DMS153 treated with DMSO at 0.1 percent for 48 hours (cell line): ENCODE data around the gene RXYLT1.
"Not testable (repeated sequence)": the region's sequence is repeated elsewhere in the genome, so short reads cannot be mapped to it uniquely, and the experiment has no call there.

Experiments
- DNase-seq: peaks from one replicate; lab custom pipeline; 2025; ENCODE audit not compliant: unreplicated experiment; lab: John Stamatoyannopoulos, UW

Gene RXYLT1

GRCh38 chr12:63779498-63780481, at the start of gene RXYLT1:
RXYLT1 (plus strand) TSS chr12:63779909; CDS start chr12:63779961, 52 bp downstream.
- peak; percentile 74 for DNase-seq

DNA sequence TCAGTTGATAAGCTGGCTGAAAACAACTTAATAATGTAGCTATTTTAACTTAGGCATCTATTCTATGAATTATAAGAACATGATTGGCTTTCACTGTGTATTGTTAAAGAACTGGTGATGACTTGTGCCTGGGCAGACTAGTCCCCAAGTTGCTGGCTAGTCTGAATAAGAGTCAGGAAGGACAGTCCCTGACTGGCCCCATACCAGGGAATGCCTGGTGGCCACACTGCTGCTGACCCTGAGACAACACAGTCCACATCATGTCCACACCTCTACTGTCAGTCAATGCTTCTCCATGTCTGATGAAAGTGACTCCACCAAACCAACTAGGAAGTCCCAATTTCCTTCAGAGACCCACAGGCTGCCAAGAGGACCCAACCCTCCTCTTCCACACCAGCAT, 46.9 kb upstream of the RXYLT1 start:
- not testable (repeated sequence) for DNase-seq

DNA sequence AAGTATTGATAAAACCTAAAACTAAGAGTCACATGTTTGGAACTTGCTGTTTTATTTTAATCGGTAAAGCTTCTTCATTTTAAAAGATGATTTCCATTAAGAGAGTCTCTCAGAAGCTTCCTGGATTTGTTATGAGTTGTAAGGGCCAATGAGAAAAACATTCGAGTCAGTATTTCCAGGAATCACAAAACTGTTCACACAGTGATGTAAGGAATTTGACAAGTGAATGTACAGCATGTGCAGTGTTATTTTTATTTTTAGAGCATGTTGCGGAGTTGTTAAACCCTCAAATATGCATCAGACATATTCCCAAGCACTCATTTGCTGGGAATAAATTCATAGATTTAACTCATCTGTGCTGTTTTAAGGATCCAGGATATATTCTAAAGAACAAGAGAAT, 46.1 kb upstream of the RXYLT1 start:
- not testable (repeated sequence) for DNase-seq

DNA sequence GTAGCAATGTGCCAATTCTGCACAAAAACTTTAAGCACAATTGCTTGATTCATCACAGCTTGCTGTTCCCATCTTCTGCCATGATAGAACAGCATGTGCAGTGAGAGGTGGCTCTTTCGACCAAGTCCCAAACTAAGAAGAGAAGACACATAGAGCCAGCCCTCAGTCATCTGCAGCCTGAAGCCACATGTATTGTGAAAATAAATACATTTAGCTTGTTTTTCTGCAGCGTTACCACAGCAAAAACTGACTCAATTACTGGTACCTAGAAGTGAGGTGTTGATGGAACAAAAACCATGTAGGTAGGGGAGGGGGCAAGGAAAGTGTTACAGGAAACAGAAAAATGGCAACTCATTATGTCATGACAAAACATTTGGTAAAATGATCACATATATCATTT, 39.2 kb upstream of the RXYLT1 start:
- not testable (repeated sequence) for DNase-seq

DNA sequence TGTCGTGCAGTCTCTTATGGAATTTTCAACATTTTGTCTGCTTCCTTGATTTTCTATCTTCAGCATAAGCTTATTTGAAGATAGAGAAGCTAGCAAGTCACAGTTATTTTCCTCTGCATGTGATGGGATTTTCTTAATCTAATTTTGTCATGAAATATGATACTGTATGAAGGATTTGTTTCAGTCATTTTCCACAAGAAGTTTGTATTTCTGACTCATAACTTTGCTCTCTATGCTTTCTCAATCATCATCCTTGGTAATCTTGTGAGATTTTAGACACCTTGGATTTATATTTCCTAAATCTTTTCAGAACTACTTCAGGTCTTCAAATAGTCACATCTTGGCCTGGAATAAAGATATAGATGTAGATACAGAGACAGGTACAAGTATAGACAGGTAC, 38.3 kb upstream of the RXYLT1 start:
- DNase-seq, result not testable (repeated sequence)

GRCh38 chr12:63744110-63744509, 35.6 kb upstream of the RXYLT1 start:
- not testable (repeated sequence) for DNase-seq

DNA sequence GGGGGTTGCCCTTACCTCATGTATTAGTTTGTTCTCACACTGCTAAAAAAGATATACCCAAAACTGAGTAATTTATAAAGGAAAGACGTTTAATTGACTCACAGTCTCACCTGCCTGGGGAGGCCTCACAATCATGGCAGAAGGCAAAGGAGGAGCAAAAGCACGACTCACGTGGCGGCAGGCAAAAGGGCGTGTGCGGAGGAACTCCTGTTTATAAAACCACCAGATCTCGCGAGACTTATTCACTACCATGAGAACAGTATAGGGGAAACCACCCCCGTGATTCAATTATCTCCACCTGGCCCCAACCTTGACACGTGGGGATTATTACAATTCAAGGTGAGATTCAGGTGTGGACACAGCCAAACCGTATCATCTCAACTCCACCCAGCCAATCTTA, 33.2 kb upstream of the RXYLT1 start:
- DNase-seq, result not testable (repeated sequence)

DNA sequence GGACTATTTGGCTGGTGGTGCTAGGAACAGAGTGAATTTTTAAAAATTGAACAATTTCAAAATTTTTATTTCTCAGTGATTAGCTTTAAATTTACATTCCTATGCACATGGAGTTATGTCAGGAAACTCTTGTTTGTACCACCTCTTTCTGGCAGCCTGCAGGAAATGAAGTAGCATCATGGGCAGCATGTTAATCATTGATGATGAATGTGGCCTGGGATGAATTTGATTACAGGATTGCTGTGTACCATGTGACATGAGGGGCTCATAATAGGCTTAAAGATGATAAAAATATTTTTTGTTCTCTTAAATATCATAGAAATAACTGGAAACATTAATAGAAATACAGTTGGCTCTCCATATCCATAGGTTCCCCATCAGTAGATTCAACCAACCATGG, 32.6 kb upstream of the RXYLT1 start:
- DNase-seq, result not testable (repeated sequence)

DNA sequence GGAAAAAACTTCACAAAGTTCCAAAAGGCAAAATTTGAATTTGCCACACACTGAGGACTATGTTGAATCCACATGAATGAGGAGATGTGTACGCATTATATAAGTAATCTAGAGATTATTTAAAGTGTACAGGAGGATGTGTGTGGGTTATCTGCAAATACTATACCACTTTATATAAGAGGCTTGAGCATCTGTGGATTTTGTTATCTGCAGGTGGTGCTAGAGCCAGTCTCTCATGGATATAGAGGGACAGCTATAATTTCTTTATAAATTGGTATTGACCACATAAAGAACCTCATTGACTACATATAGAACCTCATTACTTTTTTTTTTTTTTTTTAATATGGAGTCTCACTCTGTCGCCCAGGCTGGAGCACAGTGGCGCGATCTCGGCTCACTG, 32.2 kb upstream of the RXYLT1 start:
- DNase-seq, result no peak

DNA sequence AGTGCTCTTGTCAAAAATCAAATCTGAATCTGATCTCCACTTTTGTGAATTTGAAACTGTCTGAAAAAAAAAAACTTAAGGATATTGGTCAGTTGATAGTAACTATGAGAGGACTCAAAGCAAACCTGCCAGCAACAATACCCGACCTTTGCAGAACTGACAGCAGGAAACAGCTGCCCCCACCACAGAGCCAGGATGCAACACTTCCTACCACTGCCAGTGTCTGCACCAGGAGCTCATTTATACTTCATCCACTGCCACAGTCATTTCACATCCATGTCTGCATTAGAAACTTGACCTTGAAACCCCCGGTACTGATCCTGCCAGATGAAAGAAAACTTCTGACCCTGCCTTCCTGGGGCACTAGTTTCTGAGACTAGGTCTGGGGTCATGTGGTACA, 27.4 kb upstream of the RXYLT1 start:
- no peak for DNase-seq

- no peak for DNase-seq
These were observed 26.9 kb upstream of the RXYLT1 start for GRCh38 chr12:63752841-63753240.

DNA sequence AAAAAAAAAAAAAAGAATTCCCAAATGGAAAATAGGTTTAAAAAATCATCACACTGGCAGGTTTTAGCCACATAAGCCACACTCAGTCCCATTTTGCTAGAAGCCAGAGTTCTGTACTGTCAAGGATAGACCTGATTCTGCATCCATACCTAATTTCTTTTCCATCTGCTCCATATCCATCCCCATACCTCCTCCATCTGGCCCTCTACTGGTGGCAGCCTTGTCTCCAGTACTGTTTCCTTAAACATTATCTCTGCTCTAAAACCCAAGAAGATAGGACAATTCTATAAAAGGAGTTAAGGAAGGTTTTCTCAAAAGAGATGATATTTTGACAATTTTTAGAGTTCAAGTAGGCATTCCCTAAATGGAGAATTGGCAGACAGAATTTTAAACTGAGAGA, 26.0 kb upstream of the RXYLT1 start:
- DNase-seq, result no peak

GRCh38 chr12:63764481-63764880, 15.2 kb upstream of the RXYLT1 start:
- no peak for DNase-seq

DNA sequence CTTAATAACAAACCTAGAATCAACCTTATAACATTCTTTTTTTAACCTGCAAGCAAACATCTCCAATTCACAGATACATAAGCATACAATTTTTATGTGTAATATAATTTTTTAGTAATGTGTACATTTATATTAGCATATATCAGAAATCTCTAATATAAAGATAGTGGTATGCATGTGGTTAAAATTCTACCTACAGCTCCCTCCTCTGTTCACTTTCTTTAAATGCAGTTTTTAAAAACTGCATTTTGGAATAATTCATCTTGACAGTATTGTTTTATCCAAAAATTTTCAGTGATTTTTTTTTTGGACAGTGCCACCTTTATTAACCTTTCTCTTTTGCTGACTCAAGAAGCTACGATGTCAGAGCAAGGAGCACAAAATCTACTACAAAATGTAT, 13.2 kb upstream of the RXYLT1 start:
- no peak for DNase-seq

DNA sequence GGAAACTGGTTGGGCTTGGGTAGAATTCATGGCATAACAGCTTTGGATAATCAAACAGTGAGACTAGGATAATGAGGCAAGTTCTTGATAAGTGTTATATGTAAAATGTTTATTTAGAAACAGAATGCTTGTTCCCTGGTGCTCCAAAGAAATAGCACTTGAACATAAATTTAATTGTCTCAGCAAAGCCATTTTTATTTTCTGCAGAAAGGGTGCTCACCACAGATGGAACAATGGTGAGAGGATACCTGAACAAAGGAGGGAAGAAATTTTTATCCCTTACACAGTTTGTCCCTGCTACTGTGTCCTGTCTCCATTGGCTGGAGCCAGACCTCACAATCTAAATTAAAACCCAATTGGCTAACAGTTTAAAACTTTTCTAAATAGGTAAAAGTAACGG, 9.3 kb upstream of the RXYLT1 start:
- DNase-seq, result no peak

GRCh38 chr12:63777340-63777739, 2.4 kb upstream of the RXYLT1 start:
- no peak for DNase-seq

DNA sequence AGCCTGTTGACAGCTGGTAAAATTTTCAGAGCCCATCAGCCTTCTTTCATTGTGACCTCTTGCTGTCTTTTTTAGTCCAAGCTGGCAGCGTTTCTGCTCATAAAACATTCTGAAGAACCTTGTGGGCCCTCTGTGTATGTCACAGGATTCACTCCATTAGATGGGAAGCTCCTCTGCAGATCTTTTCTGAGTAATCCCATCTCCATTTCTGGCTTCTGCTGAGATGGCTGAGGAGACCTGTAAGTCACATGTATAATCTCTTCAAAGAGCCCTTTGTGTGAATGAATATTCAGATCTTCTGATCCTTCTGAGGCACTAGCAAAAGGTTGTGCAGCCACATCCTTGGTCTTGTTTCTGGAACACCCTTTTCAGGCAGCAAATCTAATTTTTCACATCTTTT, 2.8 kb downstream of the RXYLT1 start:
- DNase-seq, result no peak

DNA sequence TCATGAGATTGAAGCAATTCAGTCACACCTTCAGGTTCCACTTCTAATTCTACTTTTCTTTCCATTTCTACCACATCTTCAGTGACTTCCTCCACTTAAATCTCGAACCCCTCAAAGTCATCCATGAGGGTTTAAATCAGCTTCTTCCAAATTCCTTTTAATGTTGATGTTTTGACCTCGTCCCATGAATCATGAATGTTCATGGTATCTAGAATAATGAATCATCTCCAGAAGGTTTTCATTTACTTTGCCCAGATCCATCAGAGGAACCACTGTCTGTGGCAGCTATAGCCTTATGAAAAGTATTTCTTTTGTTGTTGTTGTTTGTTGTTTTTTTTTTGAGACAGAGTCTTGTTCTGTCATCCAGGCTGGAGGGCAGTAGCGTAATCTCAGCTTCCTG, 7.6 kb downstream of the RXYLT1 start:
- no peak for DNase-seq

- no peak for DNase-seq
These were observed 10.9 kb downstream of the RXYLT1 start for GRCh38 chr12:63790608-63790945.

- no peak for DNase-seq
These were observed 12.6 kb downstream of the RXYLT1 start for GRCh38 chr12:63792338-63792737.

DNA sequence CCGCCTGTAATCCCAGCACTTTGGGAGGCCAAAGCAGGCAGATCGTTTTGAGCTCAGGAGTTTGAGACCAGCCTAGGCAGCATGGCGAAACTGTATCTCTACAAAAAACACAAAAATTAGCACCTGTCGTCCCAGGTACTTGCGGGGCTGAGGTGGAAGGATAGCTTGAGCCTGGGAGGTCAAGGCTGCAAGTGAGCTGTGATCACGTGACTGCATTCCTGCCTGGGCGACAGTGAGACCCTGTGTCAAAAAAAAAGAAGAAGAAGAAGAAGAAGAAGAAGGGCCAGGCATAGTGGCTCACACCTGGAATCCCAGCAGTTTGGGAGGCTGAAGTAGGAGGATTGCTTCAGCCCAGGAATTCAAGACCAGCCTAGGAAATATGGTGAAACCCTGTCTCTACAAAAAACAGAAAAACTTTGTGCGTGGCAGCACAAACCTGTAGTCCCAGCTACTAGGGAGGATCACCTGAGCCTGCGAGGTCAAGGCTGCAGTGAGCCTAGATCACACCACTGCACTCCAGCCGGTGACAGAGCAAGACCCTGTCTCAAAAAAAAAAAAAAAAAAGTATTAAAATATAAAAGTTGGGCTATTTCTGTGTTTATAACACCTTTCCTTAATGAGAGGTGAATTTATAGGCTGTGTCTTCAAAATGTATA, 15.5 kb downstream of the RXYLT1 start:
- DNase-seq, result no peak

DNA sequence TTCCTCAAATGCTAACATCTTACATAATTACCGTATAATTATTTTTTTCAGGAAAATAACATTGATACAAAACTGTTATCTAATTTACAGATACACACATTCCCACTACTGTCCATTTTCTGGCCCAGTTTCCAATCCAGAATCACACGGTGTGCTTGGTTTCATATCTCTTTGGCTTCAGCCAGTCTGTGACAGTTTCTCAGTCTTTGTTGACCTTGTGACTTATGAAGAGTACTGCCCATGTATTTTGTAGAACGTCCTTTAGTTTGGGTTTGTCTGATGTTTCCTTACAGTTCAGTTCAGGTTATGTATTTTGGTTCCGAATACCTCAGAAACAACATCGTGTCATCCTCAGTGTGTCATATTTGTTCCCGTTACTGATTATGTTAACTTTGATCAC, 16.2 kb downstream of the RXYLT1 start:
- no peak for DNase-seq
